Retinal pigment epithelial cell (primary cell): ENCODE data around the gene ATL1.

Experiments
- DNase-seq: peaks from one replicate; pipeline ENCODE4 v3.0.0-alpha.2; 2010; ENCODE audit warnings: low read depth
- H3K4me3 ChIP-seq: 2 replicates; pipeline ENCODE4 v1.5.1; 2011; ENCODE audit warnings: mild to moderate bottlenecking, low read length, control low read depth, moderate library complexity
- CTCF ChIP-seq: conservative IDR thresholded peaks from 2 replicates; pipeline ENCODE4 v1.5.1; 2011; ENCODE audit warnings: low read depth, low read length, control low read depth, inconsistent platforms

ATL1 gene

GRCh38 chr14:50676814-50677516, 117.0 kb downstream of the ATL1 start:
- no peak for TF ChIP-seq CTCF
- DNase-seq, result no peak
- no peak overlapping the region for H3K4me3 ChIP-seq

- no peak overlapping the region for H3K4me3 ChIP-seq
- no peak for DNase-seq
- TF ChIP-seq CTCF, result no peak
These were observed 117.7 kb downstream of the ATL1 start for GRCh38 chr14:50677527-50678063.

GRCh38 chr14:50678163-50678562, 118.2 kb downstream of the ATL1 start:
- no peak overlapping the region for H3K4me3 ChIP-seq
- DNase-seq, result no peak
- TF ChIP-seq CTCF, result no peak

GRCh38 chr14:50679674-50680073, 119.7 kb downstream of the ATL1 start:
- no peak for DNase-seq
- H3K4me3 ChIP-seq, result no peak overlapping the region
- TF ChIP-seq CTCF, result no peak
